Activated CD4-positive, alpha-beta T cell treated with anti-CD3 and anti-CD28 coated beads, Interleukin-2, amount 10 ng/mL, durations not matched to agents 24 days and 14 days (primary cell): ENCODE data around the gene TLR1. TPM values are rescaled to one million over a fixed set of nuclear protein-coding genes. Genes with fewer than 3 reads are reported as not detected.

Source experiments
- DNase-seq: peaks from one replicate; pipeline ENCODE4 v3.0.0; 2022
- H3K27ac Mint-ChIP-seq: one replicate; pipeline ENCODE4 v1.8.0; 2022; ENCODE audit warnings: mild to moderate bottlenecking, mixed read lengths
- H3K27me3 Mint-ChIP-seq: one replicate; pipeline ENCODE4 v1.8.0; 2022; ENCODE audit warnings: mixed read lengths
- H3K36me3 Mint-ChIP-seq: one replicate; pipeline ENCODE4 v1.8.0; 2022; ENCODE audit warnings: low read depth, mild to moderate bottlenecking, mixed read lengths
- H3K4me1 Mint-ChIP-seq: one replicate; pipeline ENCODE4 v1.8.0; 2021; ENCODE audit warnings: mixed read lengths
- H3K4me3 Mint-ChIP-seq: one replicate; pipeline ENCODE4 v1.8.0; 2022; ENCODE audit warnings: mild to moderate bottlenecking, moderate library complexity, mixed read lengths
- H3K9me3 Mint-ChIP-seq: one replicate; pipeline ENCODE4 v1.8.0; 2021; ENCODE audit warnings: mixed read lengths
- intact Hi-C: fragments of 100-400 bp; cut with micrococcal nuclease; formaldehyde crosslinking; loops from one replicate; pipeline ENCODE4 v1.15.1; 2023
- total RNA-seq: library from RNA; stranded (reverse); gene quantifications from 2 replicates; pipeline ENCODE4 v1.2.3, GENCODE V29; 2022

Gene TLR1
- total RNA-seq, 1 donor from 2014 or later: 2.6 TPM

GRCh38 chr4:38800366-38800765 is 4.2 kb downstream of the TLR1 start:
- Mint-ChIP-seq H3K9me3 (peaks cover 40% of the 10 kb centered on the region), H3K27me3 (no peaks in the 10 kb centered on the region), H3K4me1 (peaks cover 21% of the 10 kb centered on the region), H3K36me3 (peaks cover 79% of the 10 kb centered on the region), H3K27ac (no peak overlapping the region), H3K4me3 (no peak overlapping the region)
- DNase-seq: no peak
- intact Hi-C loops: loop anchor here (5.0 kb wide), 1 partner anchor 488 kb away; no protein-coding TSS in a partner anchor

- H3K9me3 Mint-ChIP-seq: peaks cover 26% of the 10 kb centered on the region
- H3K4me1 Mint-ChIP-seq: peaks cover 14% of the 10 kb centered on the region
- H3K4me3 Mint-ChIP-seq: no peak overlapping the region
- no peaks in the 10 kb centered on the region for H3K27me3 Mint-ChIP-seq
- intact Hi-C loops: no loop called here
- no peak overlapping the region for H3K27ac Mint-ChIP-seq
- H3K36me3 Mint-ChIP-seq: peaks cover 82% of the 10 kb centered on the region
- DNase-seq: peak; percentile 34
Measured at GRCh38 chr4:38795087-38795486, 9.5 kb downstream of the TLR1 start.

- Mint-ChIP-seq H3K27ac (no peak overlapping the region), H3K36me3 (peaks cover 77% of the 10 kb centered on the region), H3K9me3 (peaks cover 20% of the 10 kb centered on the region), H3K4me1 (peaks cover 14% of the 10 kb centered on the region), H3K4me3 (no peak overlapping the region), H3K27me3 (no peaks in the 10 kb centered on the region)
- DNase-seq: no peak
- intact Hi-C loops: no loop called here
Measured at GRCh38 chr4:38794051-38794450, 10.5 kb downstream of the TLR1 start.

- Mint-ChIP-seq H3K36me3 (peaks cover 54% of the 10 kb centered on the region), H3K4me3 (peak overlapping the region; percentile 36), H3K9me3 (peaks cover 15% of the 10 kb centered on the region), H3K4me1 (peaks cover 20% of the 10 kb centered on the region), H3K27ac (peak overlapping the region; percentile 19), H3K27me3 (no peaks in the 10 kb centered on the region)
- intact Hi-C loops: no loop called here
- peak; percentile 63 for DNase-seq
Measured at GRCh38 chr4:38791010-38791409, 13.6 kb downstream of the TLR1 start.

GRCh38 chr4:38788317-38788716 is 16.3 kb downstream of the TLR1 start:
- H3K36me3 Mint-ChIP-seq: peaks cover 29% of the 10 kb centered on the region

DNA sequence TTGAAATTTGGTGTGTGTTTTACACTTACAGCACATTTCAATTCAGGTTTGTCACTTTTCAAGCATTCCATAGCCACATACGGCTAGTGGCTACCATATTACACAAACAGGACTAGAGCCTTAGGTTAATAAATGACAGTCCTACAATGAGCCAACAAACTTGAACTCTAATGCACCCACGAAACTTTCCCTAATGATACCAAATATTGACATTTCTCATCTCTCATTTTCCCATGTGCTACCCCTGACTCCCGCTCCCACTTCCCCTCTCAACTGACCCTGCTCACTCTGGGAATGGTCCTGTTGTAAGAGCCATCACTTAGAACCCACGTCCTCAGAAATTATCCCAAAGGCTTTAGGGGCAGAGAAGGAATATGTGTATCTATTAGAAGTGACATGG is 16.9 kb downstream of the TLR1 start:
- H3K4me1 Mint-ChIP-seq: peaks cover 22% of the 10 kb centered on the region
- H3K27me3 Mint-ChIP-seq: peaks cover 2% of the 10 kb centered on the region
- intact Hi-C loops: no loop called here
- DNase-seq: no peak
- peaks cover 26% of the 10 kb centered on the region for H3K36me3 Mint-ChIP-seq
- H3K27ac Mint-ChIP-seq: no peak overlapping the region
- peaks cover 7% of the 10 kb centered on the region for H3K9me3 Mint-ChIP-seq
- H3K4me3 Mint-ChIP-seq: no peak overlapping the region

More at GRCh38 chr4:38788317-38788716, 16.3 kb downstream of the TLR1 start:
- Mint-ChIP-seq H3K27ac (no peak overlapping the region), H3K4me3 (no peak overlapping the region), H3K27me3 (no peaks in the 10 kb centered on the region), H3K4me1 (peaks cover 21% of the 10 kb centered on the region), H3K9me3 (peaks cover 7% of the 10 kb centered on the region)
- intact Hi-C loops: no loop called here
- no peak for DNase-seq

GRCh38 chr4:38785901-38786402 is 18.6 kb downstream of the TLR1 start:
- intact Hi-C loops: no loop called here
- DNase-seq: peak; percentile 47
- Mint-ChIP-seq H3K4me1 (peaks cover 16% of the 10 kb centered on the region), H3K9me3 (peaks cover 7% of the 10 kb centered on the region), H3K27me3 (peaks cover 2% of the 10 kb centered on the region), H3K4me3 (no peak overlapping the region), H3K27ac (no peak overlapping the region), H3K36me3 (peaks cover 18% of the 10 kb centered on the region)

- Mint-ChIP-seq H3K9me3 (peaks cover 7% of the 10 kb centered on the region), H3K4me3 (no peak overlapping the region), H3K27me3 (peaks cover 2% of the 10 kb centered on the region), H3K36me3 (peaks cover 13% of the 10 kb centered on the region), H3K4me1 (peaks cover 12% of the 10 kb centered on the region), H3K27ac (no peak overlapping the region)
- intact Hi-C loops: no loop called here
- no peak for DNase-seq
Measured at GRCh38 chr4:38785041-38785790, 19.4 kb downstream of the TLR1 start.

DNA sequence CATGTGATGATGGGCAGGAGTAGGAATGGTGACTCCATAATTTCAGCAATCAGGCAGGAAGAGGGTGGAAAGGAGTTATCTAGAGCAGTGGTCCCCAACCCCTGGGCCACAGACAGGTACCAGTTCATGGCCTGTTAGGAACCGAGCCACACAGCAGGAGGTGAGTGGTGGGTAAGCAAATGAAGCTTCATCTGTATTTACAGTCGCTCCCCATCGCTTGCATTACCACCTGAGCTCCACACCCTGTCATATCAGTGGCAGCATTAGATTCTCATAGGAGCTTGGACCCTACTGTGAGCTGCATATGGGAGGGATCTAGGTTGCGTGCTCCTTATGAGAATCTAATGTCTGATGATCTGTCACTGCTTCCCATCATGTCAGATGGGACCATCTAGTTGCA is 20.4 kb downstream of the TLR1 start:
- no peak overlapping the region for H3K27ac Mint-ChIP-seq
- peaks cover 6% of the 10 kb centered on the region for H3K36me3 Mint-ChIP-seq

DNA sequence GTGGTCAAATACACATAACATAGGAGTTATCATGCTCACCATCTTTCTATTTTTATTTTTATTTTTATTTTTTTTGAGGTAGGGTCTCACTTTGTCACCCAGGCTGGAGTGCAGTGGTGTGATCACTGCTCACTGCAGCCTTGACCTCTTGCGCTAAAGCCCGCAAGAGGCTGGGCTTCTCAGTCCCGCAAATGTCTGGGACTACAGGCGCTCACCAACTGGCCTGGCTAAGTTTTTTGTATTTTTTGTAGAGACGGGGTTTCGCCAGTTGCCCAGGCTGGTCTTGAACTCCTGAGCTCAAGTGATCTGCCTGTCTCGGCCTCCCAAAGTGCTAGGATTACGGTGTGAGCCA is 21.5 kb downstream of the TLR1 start:
- H3K9me3 Mint-ChIP-seq: peaks cover 3% of the 10 kb centered on the region

More for the DNA sequence above, 20.4 kb downstream of the TLR1 start:
- intact Hi-C loops: loop anchor here (5.0 kb wide), 1 partner anchor 717 kb away; no protein-coding TSS in a partner anchor
- Mint-ChIP-seq H3K9me3 (peaks cover 3% of the 10 kb centered on the region), H3K27me3 (peaks cover 2% of the 10 kb centered on the region), H3K4me1 (peaks cover 12% of the 10 kb centered on the region), H3K4me3 (no peak overlapping the region)
- no peak for DNase-seq

GRCh38 chr4:38782452-38783108 is 22.0 kb downstream of the TLR1 start, which contains the start of gene TLR10:
Gene TLR10 (minus strand): TSS chr4:38782990. CDS start chr4:38775590, 7,400 bp downstream.
- peak; percentile 81 for DNase-seq
- H3K4me3 Mint-ChIP-seq: peak within 1 kb of the TSS; percentile 31
- intact Hi-C loops: loop anchor here (2.0 to 5.0 kb wide), 2 partner anchors 22 to 715 kb away; no protein-coding TSS in a partner anchor
- H3K4me1 Mint-ChIP-seq: peaks cover 8% of the 10 kb centered on the region
- peaks cover 3% of the 10 kb centered on the region for H3K9me3 Mint-ChIP-seq
- peaks cover 4% of the 10 kb centered on the region for H3K27me3 Mint-ChIP-seq
- no peak within 1 kb of the TSS for H3K27ac Mint-ChIP-seq
- peaks cover 2% of the 10 kb centered on the region for H3K36me3 Mint-ChIP-seq

More for the DNA sequence above, 21.5 kb downstream of the TLR1 start:
- DNase-seq: peak; percentile 44
- intact Hi-C loops: loop anchor here (2.0 to 5.0 kb wide), 2 partner anchors 22 to 716 kb away; no protein-coding TSS in a partner anchor
- Mint-ChIP-seq H3K4me3 (no peak overlapping the region), H3K36me3 (peaks cover 6% of the 10 kb centered on the region), H3K27me3 (peaks cover 2% of the 10 kb centered on the region), H3K27ac (no peak overlapping the region), H3K4me1 (peaks cover 12% of the 10 kb centered on the region)

DNA sequence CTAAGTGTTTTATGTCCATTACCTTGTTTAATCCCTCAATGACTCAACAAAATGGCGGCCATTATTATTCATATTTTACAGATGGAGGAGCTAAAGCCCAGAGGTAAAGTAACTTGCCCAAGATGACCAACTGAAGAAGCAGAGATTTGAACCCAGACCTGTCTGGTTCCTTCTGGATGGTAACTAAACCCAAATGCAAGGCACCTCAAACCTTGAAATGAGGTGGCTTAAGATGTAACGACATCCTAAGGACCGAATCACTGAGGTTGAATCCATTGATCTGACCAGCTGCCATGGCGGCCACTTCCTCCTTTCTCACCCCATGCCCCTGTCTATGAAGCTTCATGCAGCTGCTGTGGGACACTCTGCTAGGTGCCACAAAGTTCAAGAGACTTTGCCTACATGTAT is 22.7 kb downstream of the TLR1 start:
- DNase-seq: no peak
- intact Hi-C loops: loop anchor here (2.0 to 5.0 kb wide), 2 partner anchors 21 to 715 kb away; no protein-coding TSS in a partner anchor
- Mint-ChIP-seq H3K4me1 (peaks cover 8% of the 10 kb centered on the region), H3K27me3 (peaks cover 6% of the 10 kb centered on the region), H3K4me3 (no peak overlapping the region), H3K9me3 (peaks cover 7% of the 10 kb centered on the region), H3K27ac (no peak overlapping the region), H3K36me3 (peaks cover 2% of the 10 kb centered on the region)

DNA sequence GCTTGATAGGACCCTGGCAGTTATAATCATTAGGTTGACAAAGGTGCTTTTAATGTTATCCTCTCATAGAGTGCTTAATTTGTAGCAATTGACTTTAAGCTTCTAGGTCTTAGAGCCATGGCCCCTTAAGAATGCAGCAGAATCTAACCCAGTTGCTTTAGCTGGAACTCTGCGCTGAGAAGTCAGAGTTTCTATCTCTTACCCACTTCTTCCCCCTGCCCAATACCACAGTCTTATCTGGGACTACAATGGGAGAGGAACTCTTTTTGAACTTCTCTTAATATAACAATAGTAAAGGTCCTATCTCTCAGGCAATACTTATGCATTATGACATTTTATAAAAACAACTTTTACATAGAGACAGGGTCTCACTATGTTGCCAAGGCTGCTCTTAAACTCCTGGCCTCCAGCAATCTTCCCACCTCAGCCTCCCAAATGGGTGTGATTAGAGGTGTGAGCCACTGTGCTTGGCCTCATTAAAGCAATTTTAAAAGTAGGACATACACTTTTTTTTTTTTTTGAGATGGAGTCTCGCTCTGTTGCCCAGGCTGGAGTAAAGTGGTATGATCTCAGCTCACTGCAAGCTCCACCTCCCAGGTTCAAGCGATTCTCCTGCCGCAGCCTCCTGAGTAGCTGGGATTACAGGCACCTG is 23.6 kb downstream of the TLR1 start:
- H3K27ac Mint-ChIP-seq: no peak overlapping the region
- intact Hi-C loops: loop anchor here (5.0 kb wide), 1 partner anchor 714 kb away; no protein-coding TSS in a partner anchor
- peaks cover 9% of the 10 kb centered on the region for H3K27me3 Mint-ChIP-seq
- H3K36me3 Mint-ChIP-seq: no peaks in the 10 kb centered on the region
- H3K4me3 Mint-ChIP-seq: no peak overlapping the region
- peaks cover 6% of the 10 kb centered on the region for H3K4me1 Mint-ChIP-seq
- no peak for DNase-seq
- H3K9me3 Mint-ChIP-seq: peaks cover 10% of the 10 kb centered on the region
